Activated CD4-positive, CD25-positive, alpha-beta regulatory T cell treated with anti-CD3 and anti-CD28 coated beads, Interleukin-2, amount 50 U/mL, for 24 hours (primary cell): ENCODE results near the gene KLK11.
"Not testable (repeated sequence)": the region's sequence is repeated elsewhere in the genome, so short reads cannot be mapped to it uniquely, and the experiment has no call there.

Experiments
- ATAC-seq, 2 donors: fragments of 150-1000 bp; cut with Tn5 transposase; one replicate each; pipeline ENCODE4 v1.10.0; 2021; ENCODE audit warnings: mild to moderate bottlenecking in 1 of 2, moderate library complexity in 1 of 2

Gene KLK11

GRCh38 chr19:51002542-51003311 lies 23.7 kb downstream of the KLK11 start:
- no peak for ATAC-seq

- ATAC-seq: no peak
Observed at GRCh38 chr19:51002089-51002532, 24.3 kb downstream of the KLK11 start.

DNA sequence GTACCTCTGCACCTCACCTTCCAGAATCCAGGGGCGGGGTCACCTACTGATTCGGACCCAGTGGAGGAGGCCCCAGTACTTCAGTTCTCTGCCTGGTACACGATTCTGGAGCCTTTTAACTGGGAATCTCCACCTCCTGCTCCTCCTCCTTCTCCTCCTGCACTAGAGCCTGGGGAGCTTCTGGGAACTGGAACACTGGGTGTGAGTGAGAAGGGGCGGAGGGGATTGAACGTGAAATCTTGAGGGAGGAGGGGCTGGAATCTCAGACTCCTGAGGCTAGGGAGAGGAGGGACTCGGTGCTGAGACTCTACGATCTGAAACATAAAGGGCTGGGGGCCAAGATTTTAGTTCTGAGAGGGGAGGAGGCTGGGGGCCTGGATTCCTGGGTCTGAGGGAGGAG lies 24.9 kb downstream of the KLK11 start, which contains the start of gene KLK8:
KLK8 (minus strand) TSS at position 90 of the 400 bp plus-strand sequence. CDS start 437 bp downstream, outside the sequence.
- no peak for ATAC-seq

GRCh38 chr19:51000981-51001380 lies 25.4 kb downstream of the KLK11 start:
- ATAC-seq: no peak

- ATAC-seq: no peak
Observed at GRCh38 chr19:51000426-51000825, 26.0 kb downstream of the KLK11 start.

- no peak for ATAC-seq
Observed at GRCh38 chr19:50998686-50999085, 27.7 kb downstream of the KLK11 start.

DNA sequence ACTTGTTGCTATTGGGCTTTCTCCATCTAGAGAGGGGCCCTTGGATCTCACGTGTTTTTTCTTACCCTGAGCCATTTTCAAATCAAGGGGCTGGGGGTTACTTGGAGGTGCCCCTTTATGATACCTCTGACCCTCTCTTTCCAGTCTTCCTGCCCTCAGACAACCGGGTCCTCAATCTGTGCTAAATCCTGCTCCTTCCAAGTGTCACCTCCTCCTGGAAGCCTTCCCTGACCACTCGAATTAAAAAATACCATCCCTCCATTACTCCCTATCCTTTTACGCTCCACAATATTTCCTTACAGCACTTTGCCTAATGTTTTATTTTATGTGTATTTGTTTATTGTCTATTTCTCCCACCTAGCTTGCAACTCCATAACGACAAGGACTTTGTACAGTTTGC lies 28.4 kb downstream of the KLK11 start:
- ATAC-seq: no peak

- ATAC-seq: no peak
Observed at GRCh38 chr19:50994129-50994528, 32.3 kb downstream of the KLK11 start.

DNA sequence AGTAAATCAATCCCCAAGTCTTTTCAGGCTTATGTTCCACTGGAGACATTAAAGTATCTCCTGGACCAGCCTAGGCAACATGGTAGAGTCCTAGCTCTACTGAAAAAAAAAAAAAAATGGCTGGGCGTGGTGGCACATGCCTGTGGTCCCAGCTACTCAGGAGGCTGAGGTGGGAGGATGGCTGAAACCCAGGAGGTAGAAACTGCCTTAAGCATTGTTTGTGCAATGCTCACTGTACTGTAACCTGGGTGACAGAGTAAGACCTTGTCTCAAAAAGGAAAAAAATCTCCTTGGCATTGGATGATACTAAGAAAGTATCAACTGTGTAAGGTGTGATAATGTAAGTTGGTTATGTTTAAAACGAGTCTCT lies 33.8 kb downstream of the KLK11 start:
- no peak for ATAC-seq

DNA sequence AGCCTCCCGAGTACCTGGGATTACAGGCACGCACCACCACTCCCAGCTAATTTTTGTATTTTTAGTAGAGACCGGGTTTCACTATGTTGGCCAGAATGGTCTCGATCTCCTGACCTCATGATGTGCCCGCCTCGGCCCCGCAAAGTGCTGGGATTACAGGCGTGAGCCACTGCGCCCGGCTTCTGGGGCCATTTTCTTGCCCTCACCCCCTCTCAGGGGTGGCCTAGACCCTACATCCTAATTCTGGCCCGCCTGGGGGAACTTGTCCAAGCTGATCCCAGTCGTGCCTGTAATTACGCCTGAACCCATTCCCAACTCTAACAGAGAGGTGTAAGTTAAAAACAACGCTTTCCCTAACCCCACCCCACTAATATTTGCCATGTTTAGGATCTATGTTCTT lies 42.0 kb downstream of the KLK11 start:
- ATAC-seq: not testable (repeated sequence)

DNA sequence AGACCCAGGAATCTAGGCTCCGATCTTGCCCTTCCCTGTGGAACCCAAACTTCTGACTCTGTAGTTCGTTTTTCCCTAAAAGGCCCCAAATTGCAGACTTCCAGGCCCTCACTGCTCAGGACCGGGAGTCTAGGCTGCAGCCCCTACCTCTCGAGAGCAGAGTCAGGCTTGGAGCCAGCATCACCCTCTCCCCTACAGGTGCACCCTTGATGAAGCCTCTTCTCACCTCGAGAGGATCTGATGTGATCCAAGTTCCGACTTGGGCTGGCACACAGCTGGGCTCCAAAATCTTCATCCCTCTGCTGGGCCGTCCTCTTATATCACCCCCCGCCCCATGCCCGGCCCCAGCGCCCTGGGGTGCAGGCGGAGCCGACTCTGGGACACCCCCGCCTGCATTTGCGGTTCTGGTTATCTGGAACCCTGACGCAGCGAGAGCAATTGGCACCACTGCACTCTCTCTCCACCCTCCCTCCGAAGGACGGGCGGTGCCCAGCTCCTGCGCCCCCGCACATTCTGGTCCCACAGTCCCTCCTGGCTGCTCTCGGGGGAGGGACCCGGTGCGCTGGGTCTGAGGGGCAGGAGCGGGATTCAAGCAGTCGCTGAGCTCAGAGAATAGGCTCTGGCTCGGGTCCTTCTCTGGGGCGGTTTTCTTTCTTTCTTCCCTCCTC lies 42.7 kb downstream of the KLK11 start, which contains the start of gene KLK7:
KLK7 (minus strand) TSS at position 293 of the 668 bp plus-strand sequence. CDS start 1,518 bp downstream, outside the sequence.
- no peak for ATAC-seq

- no peak for ATAC-seq
Observed at GRCh38 chr19:50982186-50982585, 44.2 kb downstream of the KLK11 start.

GRCh38 chr19:50981587-50982146 lies 44.7 kb downstream of the KLK11 start:
- no peak for ATAC-seq

DNA sequence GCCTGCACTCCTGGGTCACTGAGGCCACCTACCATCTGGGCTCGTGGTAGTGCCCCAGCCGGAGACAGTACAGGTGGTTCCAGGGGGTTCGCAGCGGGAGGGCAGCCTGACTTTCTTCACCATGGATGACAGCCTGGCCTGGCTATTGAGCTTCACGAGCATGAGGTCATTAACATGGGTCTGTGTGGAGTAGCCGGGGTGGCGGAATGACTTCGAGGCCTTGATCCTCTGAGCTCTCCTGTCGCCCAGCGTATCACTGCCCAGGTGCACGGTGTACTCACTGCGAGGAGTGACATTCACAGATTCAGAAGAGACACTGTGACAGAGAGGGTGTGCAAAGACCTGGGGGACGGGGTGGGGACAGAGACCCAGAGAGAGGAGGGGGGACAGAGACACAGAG lies 46.2 kb downstream of the KLK11 start:
- no peak for ATAC-seq

DNA sequence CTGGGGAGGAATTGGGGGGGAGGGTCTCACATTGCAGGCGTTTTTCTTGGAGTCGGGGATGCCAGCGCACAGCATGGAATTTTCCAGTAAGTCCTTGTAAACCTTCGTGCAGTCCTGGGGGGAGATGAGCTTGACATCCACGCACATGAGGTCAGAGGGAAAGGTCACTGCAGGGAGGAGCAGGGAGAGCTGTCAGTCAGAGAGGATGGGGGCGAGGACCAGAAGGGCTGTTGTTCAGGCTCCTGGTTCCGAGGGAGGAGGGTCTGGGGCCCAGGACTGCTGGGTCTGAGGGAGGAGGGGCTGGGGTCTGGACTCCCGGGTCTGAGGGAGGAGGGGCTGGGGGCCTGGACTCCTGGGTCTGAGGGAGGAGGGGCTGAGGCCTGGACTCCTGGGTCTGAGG lies 46.7 kb downstream of the KLK11 start:
- ATAC-seq: no peak

- ATAC-seq: no peak
Observed at GRCh38 chr19:50978772-50979390, 47.5 kb downstream of the KLK11 start.

GRCh38 chr19:50977626-50978025 lies 48.8 kb downstream of the KLK11 start:
- ATAC-seq: no peak

- ATAC-seq: no peak
Observed at GRCh38 chr19:50975766-50976165, 50.6 kb downstream of the KLK11 start.

DNA sequence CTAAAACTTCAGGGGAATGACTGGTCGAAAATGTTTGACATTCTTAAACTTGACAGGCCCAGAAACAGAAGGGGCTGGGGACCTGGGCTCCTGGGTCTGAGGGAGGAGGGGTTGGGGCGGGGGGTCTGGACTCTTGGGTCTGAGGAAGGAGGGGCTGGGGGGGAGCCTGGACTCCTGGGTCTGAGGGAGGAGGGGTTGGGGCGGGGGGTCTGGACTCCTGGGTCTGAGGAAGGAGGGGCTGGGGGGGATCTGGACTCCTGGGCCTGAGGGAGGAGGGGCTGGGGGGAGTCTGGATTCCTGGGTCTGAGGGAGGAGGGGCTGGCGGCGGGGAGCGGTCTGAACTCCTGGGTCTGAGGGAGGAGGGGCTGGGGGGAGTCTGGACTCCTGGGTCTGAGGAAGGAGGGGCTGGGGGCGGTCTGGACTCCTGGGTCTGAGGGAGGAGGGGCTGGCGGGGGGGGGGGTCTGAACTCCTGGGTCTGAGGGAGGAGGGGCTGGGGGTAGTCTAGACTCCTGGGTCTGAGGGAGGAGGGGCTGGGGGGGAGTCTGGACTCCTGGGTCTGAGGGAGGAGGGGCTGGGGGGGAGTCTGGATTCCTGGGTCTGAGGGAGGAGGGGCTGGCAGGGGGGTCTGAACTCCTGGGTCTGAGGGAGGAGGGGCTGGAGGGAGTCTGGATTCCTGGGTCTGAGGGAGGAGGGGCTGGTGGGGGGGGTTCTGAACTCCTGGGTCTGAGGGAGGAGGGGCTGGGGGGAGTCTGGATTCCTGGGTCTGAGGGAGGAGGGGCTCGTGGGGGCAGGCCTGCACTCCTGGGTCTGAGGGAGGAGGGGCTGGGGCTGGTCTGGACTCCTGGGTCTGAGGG lies 51.5 kb downstream of the KLK11 start:
- ATAC-seq: no peak

GRCh38 chr19:50972795-50973376 lies 53.5 kb downstream of the KLK11 start:
- no peak for ATAC-seq
